Natural killer cell (primary cell): ENCODE measurements around the gene NMNAT2. TPM values are rescaled to one million over a fixed set of nuclear protein-coding genes. Genes with fewer than 3 reads are reported as not detected.

Experiments
- ATAC-seq, 3 donors: fragments of 150-1000 bp in 2 of 3; fragments of 200-7000 bp in 1 of 3; cut with Tn5 transposase; 1 replicate in 1 of 3; 2 replicates in 2 of 3; pipeline ENCODE4 v1.10.0; 2021; ENCODE audit warnings: mild to moderate bottlenecking in 2 of 3, moderate library complexity in 2 of 3
- DNase-seq, 2 donors: peaks; one replicate each; pipeline versions ENCODE4 v3.0.0 to v3.0.0-alpha.2; 2013 to 2021; ENCODE audit warnings: mixed read lengths in 1 of 2
- H3K27ac ChIP-seq: one replicate; pipeline ENCODE4 v1.5.1; 2013; ENCODE audit warnings: mild to moderate bottlenecking, low read length
- H3K27me3 ChIP-seq: one replicate; pipeline ENCODE4 v1.6.1; 2013; ENCODE audit warnings: low read length; ENCODE audit not compliant: control insufficient read depth, insufficient read depth
- H3K36me3 ChIP-seq: one replicate; pipeline ENCODE4 v1.6.1; 2013; ENCODE audit warnings: low read length; ENCODE audit not compliant: control insufficient read depth, insufficient read depth
- H3K4me1 ChIP-seq: one replicate; pipeline ENCODE4 v1.6.1; 2013; ENCODE audit warnings: low read length; ENCODE audit not compliant: control insufficient read depth, insufficient read depth
- H3K4me3 ChIP-seq: one replicate; pipeline ENCODE4 v1.5.1; 2013; ENCODE audit warnings: low read length
- H3K9me3 ChIP-seq: one replicate; pipeline ENCODE4 v1.6.1; 2013; ENCODE audit warnings: low read length; ENCODE audit not compliant: control insufficient read depth, insufficient read depth
- H3K27ac Mint-ChIP-seq, 2 donors: one replicate each; pipeline ENCODE4 v1.8.0; 2022; ENCODE audit warnings: mild to moderate bottlenecking in 2 of 2, mixed read lengths in 2 of 2, moderate library complexity in 1 of 2
- H3K27me3 Mint-ChIP-seq, 2 donors: one replicate each; pipeline ENCODE4 v1.8.0; 2022; ENCODE audit warnings: low read depth in 2 of 2, mixed read lengths in 2 of 2
- H3K36me3 Mint-ChIP-seq: one replicate; pipeline ENCODE4 v1.8.0; 2022; ENCODE audit warnings: mixed read lengths
- H3K4me1 Mint-ChIP-seq, 2 donors: one replicate each; pipeline ENCODE4 v1.8.0; 2022; ENCODE audit warnings: mixed read lengths in 2 of 2
- H3K4me3 Mint-ChIP-seq: one replicate; pipeline ENCODE4 v1.8.0; 2022; ENCODE audit warnings: mild to moderate bottlenecking, moderate library complexity, mixed read lengths
- H3K9me3 Mint-ChIP-seq, 2 donors: one replicate each; pipeline ENCODE4 v1.8.0; 2022; ENCODE audit warnings: mixed read lengths in 2 of 2
- WGBS: methylation state at CpG from one replicate; pipeline ENCODE4 v1.1.7; 2013; ENCODE audit warnings: missing lambda C conversion rate; ENCODE audit not compliant: insufficient coverage; 5-methylcytosine and 5-hydroxymethylcytosine counted together
- intact Hi-C: fragments of 100-400 bp; cut with micrococcal nuclease; formaldehyde crosslinking; loops from one replicate; pipeline ENCODE4 v1.14.2; 2022
- total RNA-seq, 4 donors: library from RNA; stranded (reverse); fragments of 120-200 nt in 1 of 4; gene quantifications; one replicate each; pipeline versions ENCODE4 v1.2.3 to v1.2.4, GENCODE V29; 2013 to 2022
- TF ChIP-seq, protein P1 (sequence below): fragments of 200-600 bp; IDR thresholded peaks from one replicate; pipeline ENCODE4 v1.8.0; 2022; ENCODE audit warnings: antibody characterized with exemption

Gene NMNAT2
- total RNA-seq, 3 donors from 2014 or later (not counting 1 experiment from before 2014, with no cell fraction given): not detected

DNA sequence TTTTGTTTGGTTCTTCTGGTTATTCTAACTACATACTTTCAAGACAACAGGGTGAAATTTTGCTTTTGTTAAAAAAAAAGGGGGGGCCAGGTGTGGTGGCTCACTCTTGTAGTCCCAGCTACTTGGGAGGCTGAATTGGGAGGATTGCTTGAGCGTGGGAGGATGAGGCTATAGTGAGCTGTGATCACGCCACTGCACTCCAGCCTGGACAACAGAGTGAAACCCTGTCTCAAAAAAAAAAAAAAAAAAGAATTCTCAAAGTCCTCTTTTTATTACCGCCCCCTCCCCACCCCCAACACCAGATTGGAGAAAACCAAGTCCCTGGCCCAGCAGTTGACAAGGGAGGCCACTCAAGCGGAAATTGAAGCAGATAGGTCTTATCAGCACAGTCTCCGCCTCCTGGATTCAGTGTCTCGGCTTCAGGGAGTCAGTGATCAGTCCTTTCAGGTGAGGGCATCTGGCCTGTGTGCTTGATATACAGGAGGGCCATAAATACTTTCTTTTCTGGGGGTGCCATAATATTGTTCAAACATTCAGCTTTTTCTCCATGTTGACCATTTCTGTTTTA lies 181.9 kb downstream of the NMNAT2 start:
- H3K27ac Mint-ChIP-seq: no peak overlapping the region
- ATAC-seq: no peak
- H3K4me1 Mint-ChIP-seq: no peaks in the 10 kb centered on the region
- no peaks in the 10 kb centered on the region for H3K36me3 ChIP-seq
- intact Hi-C loops: no loop called here
- H3K27me3 Mint-ChIP-seq: peaks cover 3 to 19% of the 10 kb centered on the region in 2 donors
- DNase-seq: no peak
- H3K36me3 Mint-ChIP-seq: no peaks in the 10 kb centered on the region
- H3K4me3 Mint-ChIP-seq: no peak overlapping the region
- no peak overlapping the region for H3K4me3 ChIP-seq
- H3K9me3 ChIP-seq: no peaks in the 10 kb centered on the region
- H3K27ac ChIP-seq: no peak overlapping the region
- TF ChIP-seq, protein P1, sequence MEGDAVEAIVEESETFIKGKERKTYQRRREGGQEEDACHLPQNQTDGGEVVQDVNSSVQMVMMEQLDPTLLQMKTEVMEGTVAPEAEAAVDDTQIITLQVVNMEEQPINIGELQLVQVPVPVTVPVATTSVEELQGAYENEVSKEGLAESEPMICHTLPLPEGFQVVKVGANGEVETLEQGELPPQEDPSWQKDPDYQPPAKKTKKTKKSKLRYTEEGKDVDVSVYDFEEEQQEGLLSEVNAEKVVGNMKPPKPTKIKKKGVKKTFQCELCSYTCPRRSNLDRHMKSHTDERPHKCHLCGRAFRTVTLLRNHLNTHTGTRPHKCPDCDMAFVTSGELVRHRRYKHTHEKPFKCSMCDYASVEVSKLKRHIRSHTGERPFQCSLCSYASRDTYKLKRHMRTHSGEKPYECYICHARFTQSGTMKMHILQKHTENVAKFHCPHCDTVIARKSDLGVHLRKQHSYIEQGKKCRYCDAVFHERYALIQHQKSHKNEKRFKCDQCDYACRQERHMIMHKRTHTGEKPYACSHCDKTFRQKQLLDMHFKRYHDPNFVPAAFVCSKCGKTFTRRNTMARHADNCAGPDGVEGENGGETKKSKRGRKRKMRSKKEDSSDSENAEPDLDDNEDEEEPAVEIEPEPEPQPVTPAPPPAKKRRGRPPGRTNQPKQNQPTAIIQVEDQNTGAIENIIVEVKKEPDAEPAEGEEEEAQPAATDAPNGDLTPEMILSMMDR: no peak
- no peaks in the 10 kb centered on the region for H3K27me3 ChIP-seq
- 88% methylated on average over 6 of the region's 6 CpGs for WGBS
- H3K9me3 Mint-ChIP-seq: no peaks in the 10 kb centered on the region
- H3K4me1 ChIP-seq: no peaks in the 10 kb centered on the region

DNA sequence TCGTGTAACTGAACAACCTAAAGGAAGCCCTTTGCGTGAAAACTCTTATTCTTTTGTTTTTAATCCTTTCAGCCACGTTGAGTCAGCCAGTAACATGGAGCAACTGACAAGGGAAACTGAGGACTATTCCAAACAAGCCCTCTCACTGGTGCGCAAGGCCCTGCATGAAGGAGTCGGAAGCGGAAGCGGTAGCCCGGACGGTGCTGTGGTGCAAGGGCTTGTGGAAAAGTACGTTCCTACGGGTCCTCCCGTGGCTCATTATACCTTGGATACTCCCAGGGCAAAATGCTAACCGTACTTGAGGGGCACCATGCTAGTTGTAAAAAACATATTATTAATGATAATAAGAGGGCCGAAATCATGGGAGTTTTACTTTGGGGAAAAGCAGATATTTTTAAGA lies 182.7 kb downstream of the NMNAT2 start:
- ATAC-seq (no peak), DNase-seq (no peak)
- Mint-ChIP-seq H3K27ac (no peak overlapping the region), H3K4me1 (no peaks in the 10 kb centered on the region), H3K36me3 (no peaks in the 10 kb centered on the region), H3K4me3 (no peak overlapping the region), H3K9me3 (no peaks in the 10 kb centered on the region), H3K27me3 (peaks cover 3 to 17% of the 10 kb centered on the region in 2 donors)
- TF ChIP-seq, protein P1: no peak
- H3K4me3 ChIP-seq: no peak overlapping the region
- intact Hi-C loops: no loop called here
- H3K27me3 ChIP-seq: no peaks in the 10 kb centered on the region
- no peaks in the 10 kb centered on the region for H3K9me3 ChIP-seq
- no peak overlapping the region for H3K27ac ChIP-seq
- H3K4me1 ChIP-seq: no peaks in the 10 kb centered on the region
- WGBS: 94% methylated on average over 14 of the region's 14 CpGs
- no peaks in the 10 kb centered on the region for H3K36me3 ChIP-seq

DNA sequence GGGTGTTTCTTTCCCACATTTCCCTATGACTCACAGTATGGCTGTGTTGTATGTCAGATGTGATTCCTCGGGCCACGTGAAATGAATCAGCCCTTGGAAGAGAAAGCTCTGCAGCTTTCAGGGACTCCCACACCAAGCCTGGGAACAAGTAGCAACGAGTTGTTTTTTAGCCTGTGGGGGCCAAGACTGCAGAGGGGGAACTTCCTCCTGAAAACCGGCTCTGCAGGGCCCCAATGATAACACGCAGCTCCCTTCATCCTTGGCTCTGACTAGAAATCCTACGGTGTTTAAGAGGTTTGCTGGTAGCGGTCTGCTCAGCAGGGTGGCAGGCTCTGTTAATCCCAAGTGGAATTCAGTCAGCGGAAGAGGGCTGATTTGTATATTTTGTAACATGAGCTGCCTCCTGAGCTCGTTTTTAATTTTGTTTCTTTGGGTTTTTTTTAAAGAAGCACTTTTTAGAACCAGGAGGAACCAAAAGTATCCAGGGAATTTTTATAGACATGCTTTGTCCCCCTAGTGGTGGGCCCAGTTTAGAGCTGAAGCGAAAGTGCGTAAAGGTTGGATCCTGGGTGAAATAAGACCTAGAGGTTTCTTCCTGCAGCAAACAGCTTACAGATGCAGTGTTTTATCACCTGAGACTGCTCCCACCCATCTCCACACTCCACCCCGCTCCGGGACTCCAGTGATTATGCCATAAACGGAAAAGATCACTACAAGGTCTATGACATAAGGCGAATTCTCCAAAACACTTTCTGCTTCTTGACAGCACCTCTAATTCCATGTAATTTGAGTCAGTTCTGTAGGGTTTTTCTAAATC lies 183.3 kb downstream of the NMNAT2 start:
- Histone ChIP-seq H3K4me1 (no peaks in the 10 kb centered on the region), H3K4me3 (no peak overlapping the region), H3K27ac (no peak overlapping the region), H3K9me3 (no peaks in the 10 kb centered on the region), H3K27me3 (no peaks in the 10 kb centered on the region), H3K36me3 (no peaks in the 10 kb centered on the region)
- H3K4me3 Mint-ChIP-seq: no peak overlapping the region
- ATAC-seq: no peak
- no peak for DNase-seq
- peaks cover 3 to 11% of the 10 kb centered on the region in 2 donors for H3K27me3 Mint-ChIP-seq
- intact Hi-C loops: no loop called here
- TF ChIP-seq, protein P1: no peak
- H3K9me3 Mint-ChIP-seq: no peaks in the 10 kb centered on the region
- H3K4me1 Mint-ChIP-seq: no peaks in the 10 kb centered on the region
- no peaks in the 10 kb centered on the region for H3K36me3 Mint-ChIP-seq
- no peak overlapping the region for H3K27ac Mint-ChIP-seq
- 65% methylated on average over 15 of the region's 15 CpGs for WGBS
